ENCODE measurements around the gene CNP. TPM values are rescaled to one million over a fixed set of nuclear protein-coding genes. Genes with fewer than 3 reads are reported as not detected.

The CNP gene
- total RNA-seq, 1 experiment from 2014 or later = 79.9 TPM

- TF ChIP-seq TCF7L2 (IDR thresholded peaks at IDR 0.05; ENCODE audit: low read depth, low read length) (no peak), REST (IDR thresholded peaks at IDR 0.05; ENCODE audit: insufficient read depth in 1 of 2, low read depth in 2 of 2, low read length in 1 of 2) (no peak), CTCF (IDR thresholded peaks at IDR 0.05) (no peak), POLR2AphosphoS5 (IDR thresholded peaks at IDR 0.05; ENCODE audit: low read depth, low read length) (no peak; the same call in 1 of the 2 replicates), SIN3A (IDR thresholded peaks at IDR 0.05; ENCODE audit: borderline replicate concordance, insufficient read depth, low read depth, low read length) (no peak)
- Histone ChIP-seq H3K27ac (ENCODE audit: low read length) (no peak overlapping the region), H3K4me3 (ENCODE audit: low read depth in 2 of 2, low read length in 2 of 2) (no peak overlapping the region), H3K9me3 (ENCODE audit: control insufficient read depth, insufficient read depth, low read depth, low read length) (no peaks in the 10 kb centered on the region), H3K4me1 (ENCODE audit: control insufficient read depth, insufficient read depth, low read length) (peaks cover 22% of the 10 kb centered on the region), H3K27me3 (ENCODE audit: control insufficient read depth, insufficient read depth, low read length) (no peaks in the 10 kb centered on the region), H3K36me3 (ENCODE audit: control insufficient read depth, insufficient read depth, low read length) (no peaks in the 10 kb centered on the region)
- BruUV-seq (replicated peaks) = no TSS peak
- CTCF ChIA-PET = interaction anchor here (0.6 kb wide), 1 partner anchor 12 kb away, joined by 4 read pairs; no protein-coding TSS in a partner anchor
- in situ Hi-C loops (cut with HindIII; ENCODE audit: low pct_unique_long_range_greater_than_20kb, low sequenced_read_pairs) = no loop called here
- no peak for DNase-seq (ENCODE audit: low read depth, low spot score)
- intact Hi-C loops (cut with micrococcal nuclease; ENCODE audit: unreplicated experiment) = no loop called here
- peak; percentile 22 for ATAC-seq
- POLR2A ChIA-PET = no interaction called here
Measured at GRCh38 chr17:41975099-41976083, 8.8 kb downstream of the CNP start.

GRCh38 chr17:41976142-41976768, 9.7 kb downstream of the CNP start:
- POLR2A ChIA-PET = no interaction called here
- ATAC-seq = no peak

More at GRCh38 chr17:41976142-41976768, 9.7 kb downstream of the CNP start:
- no peaks in the 10 kb centered on the region for H3K9me3 ChIP-seq (ENCODE audit: control insufficient read depth, insufficient read depth, low read depth, low read length)
- no peaks in the 10 kb centered on the region for H3K27me3 ChIP-seq (ENCODE audit: control insufficient read depth, insufficient read depth, low read length)
- H3K36me3 ChIP-seq (ENCODE audit: control insufficient read depth, insufficient read depth, low read length) = no peaks in the 10 kb centered on the region
- no peak for DNase-seq (ENCODE audit: low read depth, low spot score)
- H3K4me3 ChIP-seq (ENCODE audit: low read depth in 2 of 2, low read length in 2 of 2) = no peak overlapping the region
- no peak overlapping the region for H3K27ac ChIP-seq (ENCODE audit: low read length)
- no TSS peak for BruUV-seq (replicated peaks)
- peaks cover 17% of the 10 kb centered on the region for H3K4me1 ChIP-seq (ENCODE audit: control insufficient read depth, insufficient read depth, low read length)
- in situ Hi-C loops (cut with HindIII; ENCODE audit: low pct_unique_long_range_greater_than_20kb, low sequenced_read_pairs) (no loop called here), intact Hi-C loops (cut with micrococcal nuclease; ENCODE audit: unreplicated experiment) (no loop called here)
- TF ChIP-seq CTCF (IDR thresholded peaks at IDR 0.05) = no peak
- no peak for TF ChIP-seq SIN3A (IDR thresholded peaks at IDR 0.05; ENCODE audit: borderline replicate concordance, insufficient read depth, low read depth, low read length)
- TF ChIP-seq TCF7L2 (IDR thresholded peaks at IDR 0.05; ENCODE audit: low read depth, low read length) = no peak
- TF ChIP-seq REST (IDR thresholded peaks at IDR 0.05; ENCODE audit: insufficient read depth in 1 of 2, low read depth in 2 of 2, low read length in 1 of 2) = no peak
- TF ChIP-seq POLR2AphosphoS5 (IDR thresholded peaks at IDR 0.05; ENCODE audit: low read depth, low read length) = no peak
- CTCF ChIA-PET = no interaction called here

Measured in Panc1 (cell line).